CD4-positive, alpha-beta memory T cell (primary cell): ENCODE measurements around the gene RBM39. TPM values are rescaled to one million over a fixed set of nuclear protein-coding genes. Genes with fewer than 3 reads are reported as not detected.
"Not testable (repeated sequence)": the region's sequence is repeated elsewhere in the genome, so short reads cannot be mapped to it uniquely, and the experiment has no call there.

Source experiments
- CTCF ChIA-PET: fragments of 350-600 bp; sonication (Branson Sonifier 250); formaldehyde crosslinking; loops from one replicate; lab custom pipeline; 2021; ENCODE audit warnings: inconsistent platforms; ENCODE audit not compliant: partially characterized antibody; lab: Charles Lee
- POLR2A ChIA-PET: fragments of 350-600 bp; sonication (Branson Sonifier 250); formaldehyde crosslinking; loops from one replicate; lab custom pipeline; 2021; ENCODE audit not compliant: partially characterized antibody; lab: Charles Lee
- DNase-seq, 5 donors: peaks; one replicate each; pipeline versions ENCODE4 v3.0.0 to v3.0.0-alpha.2; 2020 to 2022; ENCODE audit warnings: mixed read lengths in 1 of 5
- H3K27ac ChIP-seq: one replicate; pipeline ENCODE4 v1.7.0; 2013; ENCODE audit warnings: low read depth, low read length
- H3K27me3 ChIP-seq: 2 replicates; pipeline ENCODE4 v1.7.0; 2013; ENCODE audit warnings: mild to moderate bottlenecking, low read length, moderate library complexity; ENCODE audit not compliant: insufficient read depth
- H3K36me3 ChIP-seq: 2 replicates; pipeline ENCODE4 v1.7.0; 2013; ENCODE audit warnings: mild to moderate bottlenecking, low read length, moderate library complexity; ENCODE audit not compliant: insufficient read depth
- H3K4me1 ChIP-seq: 2 replicates; pipeline ENCODE4 v1.7.0; 2013; ENCODE audit warnings: mild to moderate bottlenecking, low read length, moderate library complexity; ENCODE audit not compliant: insufficient read depth
- H3K4me3 ChIP-seq, 2 donors: one replicate each; pipeline ENCODE4 v1.7.0; 2013; ENCODE audit warnings: low read length in 2 of 2, mild to moderate bottlenecking in 1 of 2
- H3K9me3 ChIP-seq, 2 donors: one replicate each; pipeline ENCODE4 v1.7.0; 2013; ENCODE audit warnings: low read length in 2 of 2, control low read depth in 1 of 2; ENCODE audit not compliant: control insufficient read depth in 1 of 2
- H3K27ac Mint-ChIP-seq, 7 donors: one replicate each; pipeline ENCODE4 v1.8.0; 2020 to 2021; ENCODE audit warnings: mixed read lengths in 7 of 7, mild to moderate bottlenecking in 6 of 7, inconsistent platforms in 3 of 7, moderate library complexity in 3 of 7
- H3K27me3 Mint-ChIP-seq, 2 donors: one replicate each; pipeline ENCODE4 v1.8.0; 2020 to 2021; ENCODE audit warnings: mixed read lengths in 2 of 2
- H3K36me3 Mint-ChIP-seq, 2 donors: one replicate each; pipeline ENCODE4 v1.8.0; 2020 to 2021; ENCODE audit warnings: mixed read lengths in 2 of 2, inconsistent platforms in 1 of 2, mild to moderate bottlenecking in 1 of 2
- H3K4me1 Mint-ChIP-seq, 4 donors: one replicate each; pipeline ENCODE4 v1.8.0; 2020 to 2021; ENCODE audit warnings: mixed read lengths in 4 of 4, mild to moderate bottlenecking in 1 of 4
- H3K4me3 Mint-ChIP-seq, 8 donors: one replicate each; pipeline ENCODE4 v1.8.0; 2020 to 2021; ENCODE audit warnings: mixed read lengths in 8 of 8, mild to moderate bottlenecking in 7 of 8, moderate library complexity in 6 of 8, inconsistent platforms in 3 of 8
- H3K9me3 Mint-ChIP-seq, 8 donors: one replicate each; pipeline ENCODE4 v1.8.0; 2020 to 2021; ENCODE audit warnings: mixed read lengths in 8 of 8, mild to moderate bottlenecking in 5 of 8, inconsistent platforms in 3 of 8, moderate library complexity in 1 of 8
- intact Hi-C: fragments of 100-400 bp; cut with micrococcal nuclease; formaldehyde crosslinking; loops from one replicate; pipeline ENCODE4 v1.15.1; 2023
- polyA plus RNA-seq, 2 donors: library from polyadenylated mRNA; unstranded; fragments of 300-500 nt; fragmentation: Illumina TruSeq; gene quantifications; one replicate each; pipeline ENCODE4 v1.2.3, GENCODE V29; 2021
- total RNA-seq, 2 experiments: library from RNA; stranded (reverse); gene quantifications; one replicate each; pipeline ENCODE4 v1.2.3, GENCODE V29; 2021

The RBM39 gene
- total and polyA plus RNA-seq, 4 experiments from 2014 or later: 76.7 to 665 (median 392) TPM

DNA sequence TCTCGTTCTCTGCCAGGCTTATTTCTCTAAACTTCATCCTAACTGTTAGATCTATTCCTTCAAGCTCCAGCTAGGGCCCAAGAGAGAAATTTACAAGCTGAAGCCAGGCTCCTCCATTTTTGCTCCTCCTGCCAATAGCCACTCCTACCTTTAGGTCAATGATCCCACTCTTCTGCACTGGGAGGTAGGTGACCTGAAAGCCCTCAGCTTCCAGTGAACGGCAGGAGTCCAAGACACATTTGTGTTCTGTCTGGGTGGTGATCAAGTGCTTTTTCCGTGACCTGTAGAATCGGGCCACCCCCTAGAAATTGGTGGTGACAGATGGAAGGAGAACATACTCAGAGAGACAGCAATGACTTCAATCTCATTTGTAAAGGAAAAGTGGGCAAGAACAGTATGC lies 51.8 kb downstream of the RBM39 start:
- CTCF ChIA-PET: interaction anchor here (1.0 kb wide), 1 partner anchor 9 kb away, joined by 3 read pairs; the partner anchor contains the start of genes NFS1 and ROMO1
- Mint-ChIP-seq H3K4me3 (no peak overlapping the region), H3K4me1 (peaks cover 0 to 3% (median under 1%) of the 10 kb centered on the region in 4 donors), H3K36me3 (peaks cover 34 to 40% of the 10 kb centered on the region in 2 donors), H3K27me3 (no peaks in the 10 kb centered on the region), H3K27ac (peak overlapping the region in 1 of 7 donors; percentile 68), H3K9me3 (no peaks in the 10 kb centered on the region)
- no peaks in the 10 kb centered on the region for H3K9me3 ChIP-seq
- DNase-seq: no peak
- intact Hi-C loops: loop anchor here (10.0 kb wide), 1 partner anchor 225 kb away; no protein-coding TSS in a partner anchor
- no peak overlapping the region for H3K4me3 ChIP-seq
- no peaks in the 10 kb centered on the region for H3K27me3 ChIP-seq
- POLR2A ChIA-PET: interaction anchor here (0.6 kb wide), 1 partner anchor 159 kb away, joined by 3 read pairs; no protein-coding TSS in a partner anchor
- H3K36me3 ChIP-seq: peaks cover 24% of the 10 kb centered on the region
- no peaks in the 10 kb centered on the region for H3K4me1 ChIP-seq
- no peak overlapping the region for H3K27ac ChIP-seq

DNA sequence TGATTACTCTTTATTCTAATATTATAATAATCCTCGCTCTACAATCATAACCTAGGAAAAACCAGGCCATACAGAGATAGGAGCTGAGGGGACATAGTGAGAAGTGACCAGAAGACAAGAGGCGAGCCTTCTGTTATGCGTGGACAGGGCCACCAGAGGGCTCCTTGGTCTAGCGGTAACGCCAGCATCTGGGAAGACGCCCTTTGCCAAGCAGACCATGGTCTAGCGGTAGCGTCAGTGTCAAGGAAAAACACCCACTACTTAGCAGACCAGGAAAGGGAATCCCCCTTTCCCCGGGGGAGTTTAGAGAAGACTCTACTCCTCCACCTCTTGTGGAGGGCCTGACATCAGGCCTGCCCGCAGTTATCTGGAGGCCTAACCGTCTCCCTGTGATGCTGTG lies 55.2 kb downstream of the RBM39 start:
- H3K4me1 Mint-ChIP-seq, H3K4me3 ChIP-seq, H3K4me1 ChIP-seq, H3K9me3 ChIP-seq, H3K4me3 Mint-ChIP-seq, POLR2A ChIA-PET, H3K9me3 Mint-ChIP-seq, DNase-seq, H3K27me3 Mint-ChIP-seq, intact Hi-C loops, H3K27ac ChIP-seq, H3K27me3 ChIP-seq: not testable (repeated sequence)
- CTCF ChIA-PET: interaction anchor here (0.7 kb wide), 1 partner anchor 68 kb away, joined by 3 read pairs; no protein-coding TSS in a partner anchor
- peaks cover 27 to 39% of the 10 kb centered on the region in 2 donors for H3K36me3 Mint-ChIP-seq
- H3K36me3 ChIP-seq: peaks cover 16% of the 10 kb centered on the region
- H3K27ac Mint-ChIP-seq: peak overlapping the region in 2 of 7 donors; percentile 10 to 69

DNA sequence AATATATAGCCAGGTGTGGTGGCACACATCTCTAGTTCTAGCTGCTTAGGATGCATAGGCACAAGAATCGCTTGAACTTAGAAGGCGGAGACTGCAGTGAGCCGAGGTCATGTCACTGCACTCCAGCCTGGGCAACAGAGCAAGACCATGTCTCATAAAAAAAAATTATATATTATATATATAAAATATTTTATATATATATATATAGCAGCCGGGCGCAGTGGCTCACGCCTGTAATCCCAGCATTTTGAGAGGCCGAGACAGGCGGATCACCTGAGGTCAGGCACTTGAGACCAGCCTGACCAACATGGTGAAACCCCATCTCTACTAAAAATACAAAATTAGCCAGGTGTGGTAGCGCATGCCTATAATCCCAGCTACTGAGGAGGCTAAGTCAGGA lies 56.7 kb downstream of the RBM39 start:
- H3K4me1 ChIP-seq, intact Hi-C loops, H3K4me3 Mint-ChIP-seq, H3K27ac ChIP-seq, CTCF ChIA-PET, H3K9me3 ChIP-seq, H3K4me3 ChIP-seq, H3K27me3 Mint-ChIP-seq, DNase-seq, POLR2A ChIA-PET, H3K27me3 ChIP-seq, H3K4me1 Mint-ChIP-seq, H3K9me3 Mint-ChIP-seq, H3K27ac Mint-ChIP-seq: not testable (repeated sequence)
- peaks cover 28 to 47% of the 10 kb centered on the region in 2 donors for H3K36me3 Mint-ChIP-seq
- peaks cover 14% of the 10 kb centered on the region for H3K36me3 ChIP-seq

DNA sequence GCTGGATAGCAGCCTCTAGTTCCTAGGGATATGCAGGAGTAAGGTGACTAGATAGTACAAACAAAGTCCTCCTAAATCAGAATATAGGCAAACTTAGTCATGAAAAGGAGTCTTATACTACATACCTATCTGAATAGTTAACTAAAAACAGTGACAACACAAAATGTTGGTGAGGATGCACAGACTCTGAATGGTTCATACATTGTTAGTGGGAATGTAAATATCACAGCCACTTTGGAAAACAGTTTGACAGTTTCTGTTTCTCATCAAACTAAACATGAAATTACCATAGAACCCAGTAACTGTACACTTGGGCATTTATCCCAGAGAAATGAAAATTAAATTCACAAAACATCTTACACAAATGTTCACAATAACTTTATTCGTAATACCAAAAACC lies 60.1 kb downstream of the RBM39 start:
- POLR2A ChIA-PET: no interaction called here
- no peak overlapping the region for H3K27ac Mint-ChIP-seq

DNA sequence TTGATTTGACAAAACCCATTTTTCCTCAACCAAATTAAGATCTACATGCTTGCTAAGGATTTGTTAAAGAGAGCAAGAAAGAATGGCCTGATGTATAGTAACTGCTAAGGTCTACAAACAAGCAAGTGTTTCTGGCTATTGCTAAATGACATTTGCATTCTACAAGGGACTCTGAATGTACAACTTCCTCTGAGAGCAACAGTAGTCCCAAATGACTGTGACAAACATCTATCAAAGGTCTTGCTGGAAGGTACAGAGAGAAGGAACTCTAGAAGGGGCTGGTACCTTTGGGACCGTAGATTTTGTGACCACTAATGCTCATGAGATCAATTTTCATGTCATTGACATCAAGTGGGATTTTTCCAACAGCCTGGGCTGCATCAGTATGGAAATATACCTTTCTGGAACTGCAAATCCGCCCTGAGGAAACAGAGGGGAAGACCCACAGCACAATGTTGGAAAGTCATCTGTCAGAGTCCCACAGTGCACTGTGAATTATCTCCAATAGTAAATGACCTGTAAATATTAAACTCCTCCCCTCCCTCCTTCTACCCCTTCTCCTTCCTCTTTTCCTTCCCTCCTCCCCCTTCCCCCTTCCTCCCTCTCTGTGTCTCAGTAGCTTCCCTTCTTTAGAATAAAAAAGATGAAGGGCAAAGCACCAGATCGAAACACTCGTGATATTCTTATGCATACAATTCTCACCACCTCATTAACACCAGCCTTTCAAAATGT lies 61.4 kb downstream of the RBM39 start:
- no peak for DNase-seq
- Mint-ChIP-seq H3K4me1 (peaks cover 0 to 2% (median 0%) of the 10 kb centered on the region in 4 donors), H3K27me3 (no peaks in the 10 kb centered on the region), H3K27ac (no peak overlapping the region), H3K4me3 (no peak overlapping the region), H3K36me3 (peaks cover 7 to 37% of the 10 kb centered on the region in 2 donors), H3K9me3 (no peaks in the 10 kb centered on the region)
- CTCF ChIA-PET: interaction anchor here (0.6 kb wide), 1 partner anchor 180 kb away, joined by 3 read pairs; no protein-coding TSS in a partner anchor
- Histone ChIP-seq H3K9me3 (no peaks in the 10 kb centered on the region), H3K4me3 (no peak overlapping the region), H3K27ac (no peak overlapping the region), H3K4me1 (no peaks in the 10 kb centered on the region), H3K36me3 (no peaks in the 10 kb centered on the region), H3K27me3 (no peaks in the 10 kb centered on the region)
- POLR2A ChIA-PET: interaction anchor here (1.3 kb wide), 1 partner anchor 16 kb away, joined by 4 read pairs; the partner anchor contains the start of genes CPNE1 and RBM12
- intact Hi-C loops: no loop called here

More for the DNA sequence above, 60.1 kb downstream of the RBM39 start:
- Mint-ChIP-seq H3K9me3 (no peaks in the 10 kb centered on the region), H3K4me1 (peaks cover 0 to 2% (median 0%) of the 10 kb centered on the region in 4 donors), H3K27me3 (no peaks in the 10 kb centered on the region), H3K4me3 (no peak overlapping the region), H3K36me3 (peaks cover 11 to 42% of the 10 kb centered on the region in 2 donors)
- DNase-seq: no peak
- Histone ChIP-seq H3K4me3 (no peak overlapping the region), H3K27ac (no peak overlapping the region), H3K9me3 (no peaks in the 10 kb centered on the region), H3K27me3 (no peaks in the 10 kb centered on the region), H3K4me1 (no peaks in the 10 kb centered on the region), H3K36me3 (no peaks in the 10 kb centered on the region)
- intact Hi-C loops: no loop called here
- CTCF ChIA-PET: no interaction called here

DNA sequence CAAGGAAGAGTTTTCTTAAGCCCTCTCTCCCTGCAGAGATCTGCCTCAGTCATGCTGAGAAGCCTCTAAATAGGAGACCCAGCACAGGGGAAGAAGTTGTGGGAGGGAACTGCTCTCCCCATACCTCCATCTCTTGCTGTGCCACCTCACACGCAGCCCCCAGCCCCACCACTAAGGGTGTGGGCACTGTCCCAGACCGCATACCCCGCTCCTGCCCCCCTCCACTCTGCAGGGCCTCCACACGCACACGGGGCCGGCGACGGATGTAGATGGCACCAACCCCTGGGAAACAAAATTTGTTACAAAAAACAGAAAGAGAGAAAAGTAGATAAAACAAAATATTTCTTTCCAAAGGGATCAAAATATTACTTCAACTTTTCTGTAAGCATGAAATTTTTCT lies 67.1 kb downstream of the RBM39 start:
- Histone ChIP-seq H3K36me3 (peaks cover 34% of the 10 kb centered on the region), H3K27me3 (no peaks in the 10 kb centered on the region), H3K4me1 (no peaks in the 10 kb centered on the region), H3K4me3 (no peak overlapping the region), H3K9me3 (no peaks in the 10 kb centered on the region), H3K27ac (no peak overlapping the region)
- ChIA-PET CTCF (interaction anchor here (0.7 to 1.1 kb wide), 3 partner anchors 56 to 74 kb away, joined by 3 to 4 read pairs (median 3); no protein-coding TSS in a partner anchor), POLR2A (no interaction called here)
- H3K36me3 Mint-ChIP-seq: peaks cover 29 to 52% of the 10 kb centered on the region in 2 donors
- no peaks in the 10 kb centered on the region for H3K9me3 Mint-ChIP-seq
- H3K4me3 Mint-ChIP-seq: no peak overlapping the region
- H3K4me1 Mint-ChIP-seq: no peaks in the 10 kb centered on the region
- intact Hi-C loops: no loop called here
- no peak overlapping the region for H3K27ac Mint-ChIP-seq
- no peak for DNase-seq
- no peaks in the 10 kb centered on the region for H3K27me3 Mint-ChIP-seq

DNA sequence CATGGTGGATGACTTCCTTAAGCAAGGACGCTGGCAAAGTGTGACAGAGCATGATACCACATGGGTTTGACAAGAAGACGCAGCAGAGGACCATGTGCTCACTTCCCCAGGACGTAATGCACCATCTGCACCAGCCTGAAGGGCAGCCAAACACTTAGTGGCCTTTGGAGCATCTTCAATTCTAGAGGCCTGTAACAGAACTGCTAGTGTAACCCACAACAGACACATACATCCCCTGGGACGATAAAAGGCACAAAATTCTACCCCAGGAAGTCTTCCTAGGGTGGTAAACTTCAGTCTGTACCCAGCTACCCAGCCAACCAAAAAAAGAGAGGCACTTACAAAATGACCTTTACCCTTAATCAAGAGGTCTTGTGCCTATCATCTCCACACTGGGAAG lies 68.2 kb downstream of the RBM39 start:
- Mint-ChIP-seq H3K36me3 (peaks cover 38 to 55% of the 10 kb centered on the region in 2 donors), H3K27me3 (no peaks in the 10 kb centered on the region), H3K27ac (no peak overlapping the region), H3K4me1 (no peaks in the 10 kb centered on the region), H3K4me3 (no peak overlapping the region), H3K9me3 (no peaks in the 10 kb centered on the region)
- Histone ChIP-seq H3K27me3 (no peaks in the 10 kb centered on the region), H3K4me1 (no peaks in the 10 kb centered on the region), H3K36me3 (peaks cover 45% of the 10 kb centered on the region), H3K9me3 (no peaks in the 10 kb centered on the region), H3K27ac (no peak overlapping the region), H3K4me3 (no peak overlapping the region)
- intact Hi-C loops: no loop called here
- no peak for DNase-seq
- POLR2A ChIA-PET: interaction anchor here (1.3 kb wide), 1 partner anchor 10 kb away, joined by 3 read pairs; the partner anchor contains the start of genes CPNE1 and RBM12
- CTCF ChIA-PET: interaction anchor here (1.0 kb wide), 1 partner anchor 73 kb away, joined by 3 read pairs; no protein-coding TSS in a partner anchor
